ENCODE measurements around the gene TMEM238. TPM values are rescaled to one million over a fixed set of nuclear protein-coding genes. Genes with fewer than 3 reads are reported as not detected.
"Not testable (repeated sequence)": the region's sequence is repeated elsewhere in the genome, so short reads cannot be mapped to it uniquely, and the experiment has no call there.

TMEM238 gene
- total RNA-seq, 1 experiment from 2014 or later: not detected

- H3K36me3 ChIP-seq: peaks cover 5% of the 10 kb centered on the region; the same call in 1 of the 2 replicates
- DNase-seq (ENCODE audit: low read depth in 1 of 2, low spot score in 2 of 2): no peak
- H3K4me3 ChIP-seq: peak overlapping the region; percentile 36
- peaks cover 28% of the 10 kb centered on the region for H3K4me1 ChIP-seq (replicated peaks)
- H3K9me3 ChIP-seq (replicated peaks): no peaks in the 10 kb centered on the region
- no peak overlapping the region for H3K27ac ChIP-seq
- H3K27me3 ChIP-seq (replicated peaks): no peaks in the 10 kb centered on the region
These were observed 43.3 kb downstream of the TMEM238 start for GRCh38 chr19:55340784-55341147.

DNA sequence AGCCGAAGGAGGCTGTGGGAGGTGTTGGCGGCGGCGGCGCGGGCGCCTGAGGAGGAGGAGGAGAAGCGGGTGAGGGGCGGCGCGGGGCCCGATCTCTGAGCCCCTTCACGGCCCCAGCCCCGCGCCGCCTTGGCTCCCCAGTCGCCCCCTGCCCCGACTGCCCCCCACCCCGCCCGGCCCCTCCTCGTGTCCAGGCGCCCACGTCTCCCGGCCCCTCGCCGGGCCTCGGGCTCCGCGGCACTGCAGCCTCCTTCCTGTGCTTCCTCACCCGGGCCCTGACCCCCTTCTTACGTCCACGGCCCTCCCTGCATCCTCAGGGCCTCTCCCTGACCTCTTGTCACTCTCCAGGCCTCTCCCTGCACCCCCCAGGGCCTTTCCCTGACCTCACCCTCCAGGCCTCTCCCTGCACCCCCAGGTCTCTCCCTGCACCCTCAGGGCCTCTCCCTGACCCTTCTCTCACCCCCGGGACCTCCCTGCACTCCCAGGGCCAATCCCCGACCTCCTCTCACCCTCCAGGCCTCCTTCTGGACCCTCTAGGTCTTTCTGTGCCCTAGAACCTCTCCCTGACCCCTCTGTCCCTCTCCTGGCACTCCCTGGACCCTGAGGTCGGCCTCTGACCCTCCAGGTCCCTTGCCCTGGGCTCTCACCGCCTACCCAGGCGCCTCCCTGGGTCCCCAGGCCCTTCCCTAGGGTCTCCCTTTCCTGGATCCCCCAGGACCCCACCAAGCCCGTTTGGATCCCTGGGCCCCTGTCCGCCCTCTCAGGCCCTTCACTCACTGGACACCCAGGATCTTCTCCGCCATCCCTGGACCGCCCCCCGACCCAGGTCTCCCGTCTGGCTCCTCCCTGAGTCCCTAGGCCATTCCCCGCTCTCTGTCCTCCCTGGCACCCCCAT is 44.0 kb downstream of the TMEM238 start:
- Histone ChIP-seq H3K4me3 (peak overlapping the region; percentile 36), H3K9me3 (replicated peaks) (no peaks in the 10 kb centered on the region), H3K27ac (peak overlapping the region; percentile 46), H3K36me3 (peaks cover 5% of the 10 kb centered on the region; the same call in 1 of the 2 replicates), H3K27me3 (replicated peaks) (no peaks in the 10 kb centered on the region), H3K4me1 (replicated peaks) (peaks cover 28% of the 10 kb centered on the region)
- DNase-seq (ENCODE audit: low read depth in 1 of 2, low spot score in 2 of 2): peak in 1 of 2 experiments; percentile 44

DNA sequence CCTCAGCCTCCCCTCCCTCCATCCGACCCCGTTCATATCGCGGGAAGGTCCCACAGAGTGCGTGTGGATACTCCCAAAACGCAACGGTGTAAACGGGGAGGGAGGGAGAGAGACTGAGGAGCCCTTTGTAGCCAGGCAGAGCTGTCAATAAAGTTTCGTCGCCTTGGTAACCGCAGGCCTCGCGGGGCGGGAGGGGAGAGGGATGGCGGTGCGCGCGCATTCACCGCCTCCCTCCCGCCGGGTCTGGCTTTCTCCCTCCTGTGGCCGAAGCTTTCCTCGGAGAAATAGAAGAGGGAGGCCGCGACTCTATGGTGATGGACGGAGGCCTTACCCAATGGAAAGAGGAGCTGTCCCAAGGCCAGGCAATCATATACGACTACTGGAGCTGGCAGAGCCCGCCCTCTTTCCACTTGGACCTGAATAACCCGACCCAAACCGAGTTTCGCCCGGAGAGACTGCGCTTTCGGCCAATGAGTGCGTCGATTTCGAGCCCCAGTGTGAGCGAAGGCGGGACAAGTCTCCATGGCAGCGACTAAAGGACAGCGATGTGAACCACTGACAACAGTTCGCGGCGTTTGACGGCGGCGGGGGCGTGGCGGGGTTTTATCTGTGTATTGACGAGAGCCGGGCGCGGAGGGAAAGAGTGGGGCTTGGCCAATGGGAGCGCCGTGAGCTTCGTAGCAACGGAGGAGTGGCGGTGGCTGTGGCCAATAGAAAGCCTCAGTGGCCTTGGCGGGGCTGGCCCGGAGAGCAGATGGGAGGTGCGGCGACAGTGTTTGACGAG is 44.8 kb downstream of the TMEM238 start, which contains the start of gene KMT5C:
KMT5C (plus strand) TSS at position 772 of the 784 bp plus-strand sequence. CDS start 2,061 bp downstream, outside the sequence.
- no peaks in the 10 kb centered on the region for H3K27me3 ChIP-seq (replicated peaks)
- H3K4me3 ChIP-seq: peak within 1 kb of the TSS; percentile 36
- peak; percentile 100 for DNase-seq (ENCODE audit: low read depth in 1 of 2, low spot score in 2 of 2)
- peaks cover 5% of the 10 kb centered on the region; the same call in 1 of the 2 replicates for H3K36me3 ChIP-seq
- H3K4me1 ChIP-seq (replicated peaks): peaks cover 28% of the 10 kb centered on the region
- peak within 1 kb of the TSS; percentile 99 for H3K27ac ChIP-seq
- H3K9me3 ChIP-seq (replicated peaks): no peaks in the 10 kb centered on the region

DNA sequence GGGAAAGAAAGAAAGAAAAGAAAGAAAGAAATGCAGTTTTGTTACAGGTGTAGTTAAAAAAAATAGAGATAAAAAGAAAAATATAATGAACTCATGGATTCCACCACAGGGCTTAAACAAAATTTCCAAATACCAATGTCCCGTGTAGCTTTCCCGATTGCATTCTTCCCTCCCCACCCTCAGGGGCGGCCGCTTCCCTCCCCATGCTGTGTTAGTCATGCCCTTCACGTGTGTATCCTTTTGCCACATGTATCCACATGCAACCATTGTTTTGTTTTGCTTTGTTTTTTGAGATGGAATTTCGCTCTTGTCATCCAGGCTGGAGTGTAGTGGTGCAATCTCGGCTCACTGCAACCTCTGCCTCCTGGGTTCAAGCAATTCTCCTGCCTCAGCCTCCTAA is 48.0 kb downstream of the TMEM238 start:
- Histone ChIP-seq H3K27me3 (replicated peaks) (no peaks in the 10 kb centered on the region), H3K4me1 (replicated peaks) (peaks cover 23% of the 10 kb centered on the region), H3K27ac (no peak overlapping the region), H3K4me3 (no peak overlapping the region), H3K9me3 (replicated peaks) (no peaks in the 10 kb centered on the region), H3K36me3 (no peaks in the 10 kb centered on the region)
- DNase-seq (ENCODE audit: low read depth in 1 of 2, low spot score in 2 of 2): peak in 1 of 2 experiments; percentile 46

GRCh38 chr19:55333870-55334269 is 50.2 kb downstream of the TMEM238 start:
- Histone ChIP-seq H3K4me1 (replicated peaks) (peaks cover 16% of the 10 kb centered on the region), H3K36me3 (no peaks in the 10 kb centered on the region), H3K4me3 (no peak overlapping the region), H3K27me3 (replicated peaks) (no peaks in the 10 kb centered on the region), H3K9me3 (replicated peaks) (no peaks in the 10 kb centered on the region), H3K27ac (no peak overlapping the region)
- no peak for DNase-seq (ENCODE audit: low read depth in 1 of 2, low spot score in 2 of 2)

- DNase-seq (ENCODE audit: low read depth in 1 of 2, low spot score in 2 of 2): not testable (repeated sequence)
These were observed 54.3 kb downstream of the TMEM238 start for GRCh38 chr19:55329791-55330190.

More at GRCh38 chr19:55329791-55330190, 54.3 kb downstream of the TMEM238 start:
- H3K27me3 ChIP-seq (replicated peaks); H3K27ac ChIP-seq; H3K4me3 ChIP-seq; H3K36me3 ChIP-seq; H3K4me1 ChIP-seq (replicated peaks); H3K9me3 ChIP-seq (replicated peaks): not testable (repeated sequence)

Other genes with a start within 250 kb of the TMEM238 start
- gene TNNT1, start 235.1 kb downstream of the TMEM238 start, total RNA-seq (2014; rRNA removed; shearing (Covaris generic)): 0.34 and 3.4 TPM in 2 replicates
- not detected in 2 replicates for gene TNNI3, start 226.6 kb downstream of the TMEM238 start, total RNA-seq (2014; rRNA removed; shearing (Covaris generic))
- gene DNAAF3, start 217.7 kb downstream of the TMEM238 start, total RNA-seq (2014; rRNA removed; shearing (Covaris generic)): 0.18 and 3.2 TPM in 2 replicates
- not detected in 2 replicates for gene SYT5, start 204.0 kb downstream of the TMEM238 start, total RNA-seq (2014; rRNA removed; shearing (Covaris generic))
- 1.4 and 2.0 TPM in 2 replicates for gene PTPRH, start 174.8 kb downstream of the TMEM238 start, total RNA-seq (2014; rRNA removed; shearing (Covaris generic))
- gene TMEM86B, start 155.5 kb downstream of the TMEM238 start, total RNA-seq (2014; rRNA removed; shearing (Covaris generic)): 0.94 and 1.8 TPM in 2 replicates
- 33.6 and 48.0 TPM in 2 replicates for gene PPP6R1, start 125.3 kb downstream of the TMEM238 start, total RNA-seq (2014; rRNA removed; shearing (Covaris generic))
- gene HSPBP1, start 104.2 kb downstream of the TMEM238 start, total RNA-seq (2014; rRNA removed; shearing (Covaris generic)): 43.5 and 51.4 TPM in 2 replicates
- gene BRSK1, start 100.3 kb downstream of the TMEM238 start, total RNA-seq (2014; rRNA removed; shearing (Covaris generic)): 8.5 and 10.3 TPM in 2 replicates
- not detected in 2 replicates for gene TMEM150B, start 59.0 kb downstream of the TMEM238 start, total RNA-seq (2014; rRNA removed; shearing (Covaris generic))
- 4.0 and 6.8 TPM in 2 replicates for gene KMT5C, start 44.4 kb downstream of the TMEM238 start, total RNA-seq (2014; rRNA removed; shearing (Covaris generic))
- gene COX6B2, start 29.6 kb downstream of the TMEM238 start, total RNA-seq (2014; rRNA removed; shearing (Covaris generic)): 0.11 TPM in 1 of 2 replicates, not detected in the other
- 0.03 TPM in 1 of 2 replicates, not detected in the other for gene GARIN5B, start 21.0 kb downstream of the TMEM238 start, total RNA-seq (2014; rRNA removed; shearing (Covaris generic))
- gene IL11, start 13.8 kb downstream of the TMEM238 start, total RNA-seq (2014; rRNA removed; shearing (Covaris generic)): 116 and 141 TPM in 2 replicates
- not detected in 2 replicates for gene TMEM190, start 7.5 kb downstream of the TMEM238 start, total RNA-seq (2014; rRNA removed; shearing (Covaris generic))
- 243 and 543 TPM in 2 replicates for gene RPL28, start 1.6 kb upstream of the TMEM238 start, total RNA-seq (2014; rRNA removed; shearing (Covaris generic))
- 509 and 518 TPM in 2 replicates for gene UBE2S, start 23.5 kb upstream of the TMEM238 start, total RNA-seq (2014; rRNA removed; shearing (Covaris generic))
- gene SHISA7, start 59.0 kb upstream of the TMEM238 start, total RNA-seq (2014; rRNA removed; shearing (Covaris generic)): not detected in 2 replicates
- gene ISOC2, start 77.3 kb upstream of the TMEM238 start, total RNA-seq (2014; rRNA removed; shearing (Covaris generic)): 71.7 and 97.3 TPM in 2 replicates
- gene C19orf85, start 80.5 kb upstream of the TMEM238 start, total RNA-seq (2014; rRNA removed; shearing (Covaris generic)): not detected in 2 replicates
- 1.1 and 4.1 TPM in 2 replicates for gene ZNF628, start 92.3 kb upstream of the TMEM238 start, total RNA-seq (2014; rRNA removed; shearing (Covaris generic))
- gene NAT14, start 100.9 kb upstream of the TMEM238 start, total RNA-seq (2014; rRNA removed; shearing (Covaris generic)): 10.9 and 12.1 TPM in 2 replicates
- gene SSC5D, start 104.1 kb upstream of the TMEM238 start, total RNA-seq (2014; rRNA removed; shearing (Covaris generic)): not detected in 2 replicates
- not detected in 2 replicates for gene SBK2, start 152.8 kb upstream of the TMEM238 start, total RNA-seq (2014; rRNA removed; shearing (Covaris generic))
- gene SBK3, start 161.3 kb upstream of the TMEM238 start, total RNA-seq (2014; rRNA removed; shearing (Covaris generic)): 0.32 TPM in 1 of 2 replicates, not detected in the other
- gene ZNF579, start 196.6 kb upstream of the TMEM238 start, total RNA-seq (2014; rRNA removed; shearing (Covaris generic)): 7.2 and 12.7 TPM in 2 replicates
- 2.4 and 5.4 TPM in 2 replicates for gene FIZ1, start 215.2 kb upstream of the TMEM238 start, total RNA-seq (2014; rRNA removed; shearing (Covaris generic))
- 3.8 and 15.5 TPM in 2 replicates for gene ZNF524, start 216.0 kb upstream of the TMEM238 start, total RNA-seq (2014; rRNA removed; shearing (Covaris generic))
- 0.63 and 1.4 TPM in 2 replicates for gene ZNF865, start 221.4 kb upstream of the TMEM238 start, total RNA-seq (2014; rRNA removed; shearing (Covaris generic))
- gene ZNF784, start 240.3 kb upstream of the TMEM238 start, total RNA-seq (2014; rRNA removed; shearing (Covaris generic)): 4.7 and 10.2 TPM in 2 replicates